H1 (cell line): ENCODE results near the gene WRAP53.

Source experiments
- CTCF ChIP-seq, 3 experiments: IDR thresholded peaks; 1 replicate in 2 of 3; 2 replicates in 1 of 3; pipeline versions ENCODE4 v1.5.1 to v1.6.1; 2011; ENCODE audit warnings: low read length in 3 of 3, mild to moderate bottlenecking in 3 of 3, inconsistent platforms in 2 of 3, low read depth in 1 of 3, moderate library complexity in 1 of 3; ENCODE audit not compliant: insufficient read depth in 1 of 3; ENCODE audit errors: control extremely low read depth in 1 of 3
- EP300 ChIP-seq, 2 experiments: IDR thresholded peaks; 1 replicate in 1 of 2; 2 replicates in 1 of 2; pipeline ENCODE4 v1.6.1; 2011 to 2012; ENCODE audit warnings: low read depth in 2 of 2, low read length in 2 of 2, mild to moderate bottlenecking in 2 of 2, borderline replicate concordance in 1 of 2, inconsistent platforms in 1 of 2, moderate library complexity in 1 of 2
- JUND ChIP-seq: IDR thresholded peaks from 2 replicates; pipeline ENCODE4 v1.6.1; 2011; ENCODE audit warnings: mild to moderate bottlenecking, improper control_type of control experiment, low read length
- KDM1A ChIP-seq: fragments of 200-600, 300-600 bp; sonication (generic); IDR thresholded peaks from 2 replicates; pipeline ENCODE4 v1.7.1; 2016; ENCODE audit warnings: mild to moderate bottlenecking, low read length, borderline replicate concordance

GRCh38 chr17:7640783-7641182 lies 47.5 kb upstream of the WRAP53 start:
- TF ChIP-seq CTCF (IDR thresholded peaks at IDR 0.05; ENCODE audit: control extremely low read depth in 1 of 3, insufficient read depth in 1 of 3, low read depth in 1 of 3, low read length in 3 of 3): no peak
- TF ChIP-seq KDM1A: no peak
- no peak for TF ChIP-seq JUND
- no peak for TF ChIP-seq EP300 (IDR thresholded peaks at IDR 0.05; ENCODE audit: borderline replicate concordance in 1 of 2, low read depth in 2 of 2, low read length in 2 of 2)
